NCI-H748 treated with DMSO at 0.1 percent for 48 hours (cell line): ENCODE data around the gene AP1S2.

Source experiments
- DNase-seq: peaks from one replicate; lab custom pipeline; 2025; lab: John Stamatoyannopoulos, UW

AP1S2 gene

DNA sequence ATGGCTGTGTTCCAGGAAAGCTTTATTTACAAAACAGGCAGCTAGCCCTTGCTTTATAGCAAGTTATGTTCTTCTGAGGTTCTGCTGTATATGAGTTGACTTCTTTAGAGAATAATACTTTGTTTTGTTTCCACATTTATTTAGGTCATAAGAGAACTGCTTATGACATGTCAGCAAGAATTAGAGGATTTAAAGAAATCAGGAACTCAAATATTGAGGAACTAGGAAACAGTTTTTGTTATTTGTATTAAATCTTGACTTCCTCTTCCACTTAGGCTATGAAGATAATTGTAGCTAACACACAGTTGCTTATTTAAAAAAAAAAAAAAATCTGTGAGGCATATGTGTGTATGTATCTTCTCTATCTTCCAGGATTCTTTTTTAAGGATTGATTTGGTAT lies 50.0 kb downstream of the AP1S2 start:
- DNase-seq = no peak

DNA sequence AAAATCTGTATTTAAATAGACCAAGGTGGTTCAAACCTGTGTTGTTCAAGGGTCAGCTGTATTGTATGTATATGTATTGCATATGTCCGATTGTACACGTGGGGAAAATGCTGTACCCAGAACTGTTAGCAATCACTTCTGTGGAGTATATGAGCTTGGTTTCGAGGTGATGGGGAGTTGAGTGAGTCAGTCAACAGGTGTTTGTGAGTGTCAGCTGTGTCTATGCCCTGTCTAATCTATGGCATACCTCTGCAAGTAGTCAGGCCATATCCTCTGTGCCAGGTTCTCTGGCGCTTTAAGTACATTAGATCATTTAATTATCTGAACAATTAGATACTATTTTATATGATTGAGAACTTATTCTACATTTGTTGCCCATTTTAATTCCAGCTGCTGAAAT lies 56.9 kb downstream of the AP1S2 start:
- no peak for DNase-seq

- no peak for DNase-seq
Measured at GRCh38 chrX:15790769-15791290, 63.8 kb downstream of the AP1S2 start.

- DNase-seq = peak; percentile 74
Measured at GRCh38 chrX:15789979-15790768, 64.4 kb downstream of the AP1S2 start, which contains the start of gene ZRSR2. Gene ZRSR2, plus strand, starts transcription at chrX:15790484. Its CDS starts 12 bp downstream, at chrX:15790496.

- DNase-seq = no peak
Measured at GRCh38 chrX:15786915-15787314, 67.7 kb downstream of the AP1S2 start.

DNA sequence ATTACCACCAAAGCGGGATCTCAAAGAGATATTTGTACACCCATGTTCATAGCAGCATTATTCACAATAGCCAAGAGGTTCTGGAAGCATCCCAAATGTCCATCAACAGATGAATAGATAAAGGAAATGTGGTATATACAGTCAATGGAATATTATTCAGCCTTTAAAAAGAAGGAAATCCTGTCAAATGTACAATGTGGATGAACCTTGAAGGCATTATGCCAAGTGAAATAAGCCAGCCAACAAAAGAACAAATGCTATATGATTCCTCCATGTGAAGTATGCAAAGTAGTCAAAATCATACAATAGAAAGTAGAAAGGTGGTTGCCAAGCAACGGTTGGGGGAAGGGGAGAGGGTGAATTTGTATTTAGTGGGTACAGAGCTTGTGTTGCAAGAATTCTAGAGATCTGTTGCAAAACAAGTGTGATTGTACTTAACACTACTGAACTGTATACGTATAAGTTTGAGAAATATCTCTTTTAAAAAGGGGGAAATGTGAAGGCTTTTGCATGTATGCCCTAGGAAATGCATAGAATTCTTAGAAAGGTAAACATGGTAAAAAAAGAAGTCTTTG lies 69.3 kb downstream of the AP1S2 start:
- no peak for DNase-seq

- no peak for DNase-seq
Measured at GRCh38 chrX:15781961-15782699, 72.5 kb downstream of the AP1S2 start.
